HuH-7.5 (cell line): ENCODE results near the gene CD68.
A peak's percentile ranks its signal among the peaks of the same experiment; 100 is the strongest.
"Not testable (repeated sequence)": the region's sequence is repeated elsewhere in the genome, so short reads cannot be mapped to it uniquely, and the experiment has no call there.

Experiments used
- DNase-seq: peaks from one replicate; pipeline ENCODE4 v3.0.0; 2011; ENCODE audit warnings: low spot score

Gene CD68

DNA sequence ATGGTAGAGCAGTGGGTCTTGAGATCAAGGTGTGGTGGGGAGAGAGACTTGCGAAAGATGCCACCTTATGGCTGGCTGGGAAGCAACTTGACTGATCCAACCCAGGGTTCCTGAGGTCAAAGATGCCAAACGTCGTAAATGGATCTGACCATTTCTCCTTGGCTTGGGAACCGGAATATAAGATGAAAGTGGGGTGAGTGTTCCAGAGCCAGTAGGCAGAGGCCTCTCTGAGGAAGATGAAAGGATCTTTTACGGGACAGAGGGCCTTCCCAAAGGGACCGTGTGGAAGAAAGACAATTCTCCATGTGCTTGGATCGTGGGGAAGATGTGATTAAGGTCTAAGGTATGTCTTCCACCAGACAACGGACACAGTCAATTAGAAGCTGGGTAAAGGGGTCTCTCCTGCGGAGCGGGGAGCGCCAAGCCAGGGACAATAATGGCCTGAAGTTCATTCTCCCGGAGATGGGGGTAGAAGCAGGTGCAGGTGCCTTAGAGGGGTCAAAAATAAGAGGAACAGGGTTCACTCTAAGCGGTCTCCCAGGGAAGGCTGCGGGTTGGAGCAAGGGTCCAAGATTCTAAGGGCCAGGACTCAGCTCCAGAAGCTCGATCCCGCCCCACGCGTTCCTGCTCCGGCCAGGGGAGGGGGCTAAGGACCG is 34.5 kb downstream of the CD68 start:
- no peak for DNase-seq

DNA sequence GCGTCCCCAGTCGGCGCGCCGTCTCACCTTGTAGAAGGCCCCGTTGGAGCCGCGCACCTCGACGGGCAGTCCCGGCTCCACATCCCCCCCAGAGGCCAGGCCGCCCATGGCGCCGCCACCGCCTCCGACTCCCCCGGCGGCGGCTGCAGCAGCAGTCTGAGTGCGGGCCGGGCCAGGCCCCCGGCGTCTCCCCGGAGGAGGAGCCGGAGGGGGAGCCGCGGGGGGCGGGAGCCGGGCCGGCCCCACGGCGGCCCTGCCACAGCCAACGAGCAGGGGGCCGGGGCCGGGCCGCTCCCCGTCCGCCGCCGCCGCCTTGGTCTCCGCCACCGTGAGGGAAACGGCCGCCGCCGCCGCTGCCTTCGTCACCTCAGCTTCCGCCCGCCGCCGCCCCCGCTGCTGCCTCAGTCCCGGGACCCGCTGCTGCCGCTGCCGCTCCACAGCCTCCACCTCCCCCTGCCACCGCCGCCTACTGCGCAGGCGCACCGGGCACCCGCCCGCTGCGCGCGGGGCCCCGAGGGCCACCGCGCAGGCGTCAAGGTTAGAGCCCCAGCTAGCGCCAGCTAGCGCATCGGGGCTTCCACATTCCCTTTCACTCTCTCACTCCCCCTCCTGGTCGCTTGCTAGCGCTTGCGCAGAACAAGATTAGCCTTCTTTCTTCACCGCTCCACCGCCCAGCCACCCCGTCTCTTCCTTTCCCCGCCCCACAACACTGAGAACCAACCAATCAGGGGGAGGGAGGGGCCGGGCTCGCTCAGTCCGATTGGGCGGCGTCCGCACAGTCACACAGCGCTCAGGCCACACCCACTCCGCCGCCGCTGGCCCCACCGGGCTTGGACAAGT is 35.2 kb downstream of the CD68 start, which contains the start of gene FXR2:
TSS of gene FXR2 (minus strand) at position 473 of the 840 bp plus-strand sequence. CDS start at position 108, 365 bp downstream.
- peak; percentile 93 for DNase-seq

DNA sequence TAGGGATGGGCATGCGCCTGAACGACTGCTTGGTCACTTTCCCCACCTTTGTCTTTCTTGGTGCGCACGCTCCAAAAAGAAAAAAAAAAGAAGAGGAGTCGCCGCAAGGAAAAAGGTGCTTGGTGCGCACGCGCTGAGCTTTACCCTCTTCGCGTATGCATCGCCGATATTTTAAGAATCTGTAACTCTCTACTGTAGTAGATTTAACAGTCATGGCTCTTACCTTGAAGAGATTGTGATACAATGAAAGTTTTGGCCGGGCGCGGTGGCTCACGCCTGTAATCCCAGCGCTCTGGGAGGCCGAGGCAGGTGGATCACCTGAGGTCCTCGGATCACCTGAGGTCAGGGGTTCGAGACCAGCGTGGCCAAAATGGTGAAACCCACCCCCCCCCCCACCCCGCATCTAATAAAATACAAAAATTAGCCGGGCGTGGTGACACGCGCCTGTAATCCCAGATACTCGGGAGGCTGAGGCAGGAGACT is 35.9 kb downstream of the CD68 start:
- no peak for DNase-seq

DNA sequence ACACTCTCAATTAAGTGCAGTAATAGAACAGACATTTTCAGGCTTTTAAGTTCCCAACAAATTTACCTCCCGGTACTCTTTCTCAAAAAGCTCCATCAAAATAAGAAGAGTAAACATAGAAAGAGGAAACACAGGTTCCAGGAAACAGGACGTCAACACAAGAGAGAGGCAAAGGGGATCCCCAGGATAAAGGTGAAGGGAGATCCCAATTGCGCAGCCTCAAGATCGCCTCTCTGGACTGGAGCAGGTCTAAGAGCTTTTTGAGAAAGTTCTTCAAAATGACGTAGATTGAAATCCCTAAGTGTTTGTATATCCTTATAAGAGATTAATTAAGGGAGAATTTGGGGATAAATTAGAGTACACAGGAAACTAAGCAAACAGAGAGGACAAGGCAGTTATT is 39.2 kb downstream of the CD68 start:
- DNase-seq, result no peak

DNA sequence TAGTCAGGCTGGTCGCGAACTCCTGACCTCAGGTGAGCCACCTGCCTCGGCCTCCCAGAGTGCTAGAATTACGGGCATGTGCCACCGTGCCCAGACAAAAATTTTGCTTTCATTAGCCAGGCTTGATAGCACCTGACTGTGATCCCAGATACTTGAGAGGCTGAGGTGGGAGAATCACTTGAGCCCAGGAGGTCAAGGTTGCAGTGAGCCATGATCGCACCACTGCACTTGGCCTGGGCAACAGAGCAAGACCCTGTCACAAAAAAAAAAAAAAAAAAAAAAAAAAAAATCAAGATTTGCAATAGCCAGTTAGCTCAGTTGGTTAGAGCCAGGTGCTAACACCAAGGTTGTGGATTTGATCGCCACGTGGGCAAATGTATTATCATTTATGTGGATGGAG is 41.4 kb downstream of the CD68 start:
- DNase-seq, result no peak

DNA sequence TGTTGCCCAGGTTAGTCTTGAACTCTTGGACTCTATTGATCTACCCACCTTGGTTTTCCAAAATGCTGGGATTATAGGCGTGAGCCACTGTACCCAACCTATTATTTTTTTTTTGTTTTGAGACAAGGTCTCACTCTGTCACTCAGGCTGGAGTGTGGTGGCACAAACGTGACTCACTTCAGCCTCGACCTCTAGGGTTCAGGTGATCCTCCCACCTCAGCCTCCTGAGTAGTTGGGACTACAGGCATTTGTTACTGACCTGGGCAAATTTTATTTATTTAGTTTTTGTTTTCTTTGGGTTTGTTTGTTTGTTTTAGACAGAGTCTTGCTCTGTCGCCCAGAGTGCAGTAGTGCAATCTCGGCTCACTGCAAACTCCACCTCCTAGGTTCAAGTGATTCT is 44.2 kb downstream of the CD68 start:
- DNase-seq, result no peak

DNA sequence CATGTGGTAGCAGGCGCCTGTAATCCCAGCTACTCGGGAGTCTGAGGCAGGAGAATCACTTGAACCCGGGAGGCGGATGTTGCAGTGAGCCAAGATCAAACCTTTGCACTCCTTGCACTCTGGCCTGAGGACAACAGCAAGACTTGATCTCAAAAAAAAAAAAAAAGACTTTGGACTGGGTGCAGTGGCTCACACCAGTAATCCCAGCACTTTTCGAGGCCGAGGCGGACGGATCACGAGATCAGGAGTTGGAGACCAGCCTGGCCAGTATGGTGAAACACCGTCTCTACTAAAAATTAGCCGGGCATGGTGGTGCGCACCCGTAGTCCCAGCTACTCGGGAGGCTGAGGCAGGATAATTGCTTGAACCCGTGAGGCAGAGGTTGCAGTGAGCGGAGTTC is 46.3 kb downstream of the CD68 start:
- DNase-seq, result not testable (repeated sequence)

DNA sequence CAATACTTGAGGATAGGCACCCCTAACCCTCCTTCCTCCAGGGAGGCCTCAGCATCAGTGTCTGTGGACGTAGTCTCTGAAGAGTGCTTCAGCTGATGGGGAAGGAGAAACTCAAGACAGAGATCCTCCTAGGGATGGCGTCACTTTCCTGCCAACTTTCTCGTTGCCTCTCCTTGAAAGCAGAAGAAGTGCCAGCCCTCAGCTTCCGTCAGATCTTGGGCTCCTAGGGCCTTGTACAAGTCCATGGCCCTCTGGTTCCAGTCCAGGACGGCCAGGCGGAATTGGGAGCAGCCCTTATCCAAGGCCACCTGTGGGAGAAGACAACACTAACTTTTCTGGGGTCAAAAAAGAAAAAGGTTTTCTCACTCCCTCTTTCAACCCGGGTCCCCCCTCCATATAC is 46.9 kb downstream of the CD68 start:
- DNase-seq, result no peak

DNA sequence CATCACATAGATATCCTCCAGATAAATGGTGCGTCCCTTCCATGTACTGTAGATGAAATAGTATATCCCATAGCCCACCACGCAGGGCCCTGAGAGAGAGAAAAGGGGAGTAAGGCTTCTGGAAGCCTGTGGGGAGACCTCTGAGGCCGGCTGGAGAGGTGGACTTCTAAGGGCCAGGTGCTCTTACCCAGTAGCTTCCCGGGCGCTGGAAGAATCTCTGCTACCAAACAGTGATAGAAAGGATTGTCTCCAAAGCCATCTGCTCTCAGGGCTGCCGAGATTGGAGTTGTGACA is 47.5 kb downstream of the CD68 start:
- DNase-seq, result no peak

DNA sequence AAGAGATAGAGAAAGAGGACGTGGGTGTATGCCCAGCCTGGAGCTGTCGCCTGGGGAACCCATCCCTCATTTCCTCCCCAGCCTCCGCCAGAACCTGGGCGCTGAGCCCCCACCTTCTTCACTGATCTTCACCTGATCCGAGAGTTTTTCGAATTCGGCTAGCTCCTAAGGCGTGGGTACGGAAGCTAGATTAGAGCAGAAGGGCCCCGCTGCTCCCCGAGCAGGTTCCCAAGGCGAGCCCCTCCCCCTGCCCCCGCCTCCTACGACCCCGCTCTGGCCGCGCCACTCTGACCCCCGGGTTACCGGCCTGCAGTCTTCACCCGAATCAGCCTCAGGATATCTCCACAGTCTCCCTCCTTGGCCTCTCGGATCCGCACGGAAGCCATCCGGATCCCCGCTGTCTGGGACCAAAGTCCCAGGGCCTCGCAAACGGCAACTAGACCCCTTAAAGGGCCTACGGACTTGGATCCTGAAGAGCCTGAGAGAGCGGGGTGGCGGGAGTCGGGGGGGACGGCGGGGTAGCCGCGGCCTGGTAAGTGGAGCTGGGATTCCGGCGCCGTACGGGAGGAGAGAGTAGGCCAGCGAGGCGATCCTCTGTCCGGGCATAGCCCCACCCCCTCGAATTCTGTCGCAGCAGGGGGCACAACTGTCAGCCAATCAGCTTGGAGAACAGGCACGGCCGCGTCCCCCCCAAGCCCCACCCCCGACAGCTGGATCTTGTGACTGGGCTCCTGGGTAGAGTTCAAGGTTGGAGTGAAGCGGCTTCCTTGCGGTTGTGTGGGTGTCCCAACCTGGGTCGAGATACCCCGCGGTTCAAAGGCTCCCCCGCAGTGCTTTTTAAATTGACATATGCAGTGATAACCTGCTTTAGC is 48.0 kb downstream of the CD68 start, which contains the start of gene SAT2:
TSS of gene SAT2 (minus strand) at position 572 of the 872 bp plus-strand sequence. CDS start at position 386, 186 bp downstream.
- DNase-seq, result peak; percentile 84

DNA sequence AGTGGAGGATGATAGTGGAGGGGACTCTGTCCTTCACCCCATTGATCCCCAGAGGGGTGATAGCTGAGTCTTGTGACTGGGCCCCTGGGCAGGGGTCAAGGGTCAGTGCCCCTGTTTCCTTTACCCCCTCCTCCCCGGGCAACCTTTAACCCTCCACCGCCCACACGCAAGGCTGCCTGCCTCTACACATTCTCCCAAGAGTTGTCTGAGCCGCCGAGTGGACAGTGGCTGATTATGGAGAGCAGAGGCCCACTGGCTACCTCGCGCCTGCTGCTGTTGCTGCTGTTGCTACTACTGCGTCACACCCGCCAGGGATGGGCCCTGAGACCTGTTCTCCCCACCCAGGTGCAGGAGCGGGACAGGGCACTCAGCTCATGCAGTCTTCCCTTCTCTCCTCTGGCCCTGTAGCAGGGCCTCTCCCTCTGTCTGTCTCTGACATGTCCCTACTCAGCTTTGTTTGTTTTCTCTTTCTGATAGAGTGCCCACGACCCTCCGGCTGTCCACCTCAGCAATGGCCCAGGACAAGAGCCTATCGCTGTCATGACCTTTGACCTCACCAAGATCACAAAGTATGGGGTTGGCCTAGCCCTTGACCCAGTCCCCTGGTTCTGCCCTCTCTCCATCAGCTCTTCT is 50.6 kb downstream of the CD68 start, which contains the start of gene SHBG:
TSS of gene SHBG (plus strand) at position 197 of the 633 bp plus-strand sequence. CDS start at position 235, 38 bp downstream.
- no peak for DNase-seq
